Ramos (cell line): ENCODE measurements around the gene CHAD.
"Not testable (repeated sequence)": the region's sequence is repeated elsewhere in the genome, so short reads cannot be mapped to it uniquely, and the experiment has no call there.

Source experiments
- in situ Hi-C: fragments of 300-500 bp; cut with MboI; formaldehyde crosslinking; loops from one replicate; pipeline ENCODE4 v1.14.3; 2022; ENCODE audit warnings: low sequenced_read_pairs; ENCODE audit not compliant: unreplicated experiment

Gene CHAD

GRCh38 chr17:50432125-50432762 is 36.4 kb downstream of the CHAD start:
- in situ Hi-C loops = no loop called here

DNA sequence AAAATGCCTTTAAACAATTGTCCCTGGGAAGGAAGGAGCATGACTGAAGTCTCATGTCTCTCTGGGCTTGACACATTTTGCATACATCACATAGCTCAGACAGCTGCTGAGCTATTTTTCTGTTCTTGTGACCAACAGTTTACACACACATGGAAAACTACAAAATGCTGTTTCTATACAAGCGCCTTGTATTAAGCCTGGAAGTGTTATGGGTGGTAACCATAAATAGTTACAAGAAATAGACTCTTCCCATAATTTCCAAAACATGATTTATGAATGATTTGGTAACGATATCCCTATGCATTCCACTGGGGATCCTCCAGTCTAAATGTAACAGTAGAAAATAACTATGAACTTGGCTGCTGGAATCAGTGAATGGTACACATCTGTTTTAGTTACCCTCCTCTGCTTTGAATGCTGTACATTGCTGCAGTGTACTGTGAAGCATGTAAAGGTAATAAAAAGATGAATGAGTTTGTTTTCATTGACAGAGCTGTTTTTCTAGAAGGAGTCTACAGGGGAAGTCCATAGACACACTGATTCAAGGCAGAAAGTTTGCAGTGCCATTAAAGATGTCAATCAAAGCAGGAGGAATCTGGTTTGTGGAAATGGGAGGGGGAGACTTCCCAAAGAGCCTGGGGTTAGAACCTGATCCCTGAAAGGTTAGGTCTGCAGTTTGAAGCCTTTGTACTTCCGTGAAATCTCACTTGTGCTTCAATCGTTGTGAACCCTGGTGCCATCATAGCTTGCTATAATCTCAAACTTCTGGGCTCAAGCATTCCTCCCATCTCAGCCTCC is 37.7 kb downstream of the CHAD start:
- in situ Hi-C loops = no loop called here

DNA sequence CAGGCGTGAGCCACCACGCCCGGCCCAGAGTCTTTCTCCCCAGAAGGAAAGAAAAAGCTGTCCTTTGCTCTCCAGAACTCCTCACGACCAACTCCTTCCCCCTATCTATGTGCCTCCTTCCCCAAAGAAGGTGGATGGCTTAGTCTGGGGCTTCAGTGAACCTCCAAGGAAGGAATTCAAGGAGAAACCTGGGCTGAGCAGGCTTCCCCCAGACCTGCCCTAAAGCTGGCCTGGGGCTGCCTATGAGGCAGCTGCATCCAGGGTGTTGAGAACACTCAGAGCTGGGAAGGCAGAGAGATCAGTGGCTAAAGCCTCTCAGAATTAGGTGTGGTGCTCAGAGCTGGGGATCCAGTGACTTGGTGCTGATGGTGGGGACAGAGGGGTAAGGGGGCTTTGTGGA is 38.9 kb downstream of the CHAD start:
- in situ Hi-C loops = no loop called here

GRCh38 chr17:50428831-50429424 is 39.8 kb downstream of the CHAD start:
- in situ Hi-C loops = no loop called here

- in situ Hi-C loops = not testable (repeated sequence)
Observed at GRCh38 chr17:50428126-50428525, 40.6 kb downstream of the CHAD start.

DNA sequence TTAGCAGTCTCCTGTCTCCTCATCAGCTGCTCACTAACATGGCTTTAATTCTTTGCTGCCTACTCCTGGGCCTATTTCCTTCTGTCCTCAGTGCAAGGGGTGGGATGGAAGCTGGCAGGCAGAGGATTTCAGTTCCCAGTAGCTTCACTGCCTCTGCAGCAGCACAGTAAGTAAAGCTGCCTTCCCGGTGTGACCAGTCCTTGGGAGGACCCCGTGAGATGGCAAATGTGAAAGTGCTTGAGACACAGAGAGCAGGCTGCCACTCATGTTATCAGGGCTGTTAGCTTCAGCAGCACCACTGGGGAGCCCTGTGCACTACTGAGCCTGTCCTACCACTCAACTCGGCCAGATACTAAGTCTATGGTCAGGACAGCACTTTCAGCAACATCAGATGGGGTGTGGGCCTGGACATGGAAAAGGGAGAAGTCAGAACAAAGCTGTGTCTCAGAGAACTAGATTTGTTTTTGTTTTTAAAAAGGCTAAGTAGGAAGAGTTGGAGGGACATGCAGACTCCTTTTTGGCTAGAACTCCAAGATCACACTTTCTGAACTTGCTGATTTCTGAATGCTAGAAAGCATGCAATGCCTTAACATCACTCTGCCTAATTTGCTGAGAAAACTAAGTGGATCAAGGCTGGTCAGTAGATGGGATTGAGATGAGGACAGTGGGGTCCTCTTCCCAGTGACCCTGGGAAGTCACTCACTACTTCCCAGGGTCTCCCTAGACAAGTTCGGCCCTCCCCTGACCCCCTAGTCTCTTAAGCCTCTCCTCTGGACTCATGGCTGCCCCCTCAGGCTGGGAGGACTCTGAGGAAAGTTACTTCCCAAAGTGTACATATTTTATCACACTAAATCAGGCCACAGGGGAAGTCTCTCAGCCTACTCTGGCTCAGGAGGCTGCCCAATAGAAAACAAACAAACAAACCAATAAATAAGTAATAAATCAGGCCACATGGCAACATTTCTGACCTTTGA is 41.6 kb downstream of the CHAD start:
- in situ Hi-C loops = no loop called here

DNA sequence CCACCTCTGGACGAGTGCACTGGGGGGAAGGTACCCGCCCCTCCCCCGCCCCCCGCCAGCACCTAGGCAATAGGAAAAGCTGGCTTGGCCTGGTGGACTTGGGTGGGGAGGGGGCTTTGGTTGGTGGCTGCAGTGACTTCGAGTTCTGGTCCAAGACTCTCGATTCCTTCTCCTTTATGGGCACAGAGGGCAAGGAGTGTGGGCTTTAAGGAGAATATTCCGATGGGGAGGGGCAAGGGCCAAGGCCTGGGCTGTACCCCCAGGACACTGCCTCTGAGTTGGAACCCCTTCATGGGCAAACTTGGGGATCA is 42.3 kb downstream of the CHAD start:
- in situ Hi-C loops = no loop called here

GRCh38 chr17:50425682-50426471 is 42.8 kb downstream of the CHAD start, which contains the start of gene ACSF2:
TSS of gene ACSF2 (plus strand) at chr17:50426218. CDS start at chr17:50426262, 44 bp downstream.
- in situ Hi-C loops = no loop called here

DNA sequence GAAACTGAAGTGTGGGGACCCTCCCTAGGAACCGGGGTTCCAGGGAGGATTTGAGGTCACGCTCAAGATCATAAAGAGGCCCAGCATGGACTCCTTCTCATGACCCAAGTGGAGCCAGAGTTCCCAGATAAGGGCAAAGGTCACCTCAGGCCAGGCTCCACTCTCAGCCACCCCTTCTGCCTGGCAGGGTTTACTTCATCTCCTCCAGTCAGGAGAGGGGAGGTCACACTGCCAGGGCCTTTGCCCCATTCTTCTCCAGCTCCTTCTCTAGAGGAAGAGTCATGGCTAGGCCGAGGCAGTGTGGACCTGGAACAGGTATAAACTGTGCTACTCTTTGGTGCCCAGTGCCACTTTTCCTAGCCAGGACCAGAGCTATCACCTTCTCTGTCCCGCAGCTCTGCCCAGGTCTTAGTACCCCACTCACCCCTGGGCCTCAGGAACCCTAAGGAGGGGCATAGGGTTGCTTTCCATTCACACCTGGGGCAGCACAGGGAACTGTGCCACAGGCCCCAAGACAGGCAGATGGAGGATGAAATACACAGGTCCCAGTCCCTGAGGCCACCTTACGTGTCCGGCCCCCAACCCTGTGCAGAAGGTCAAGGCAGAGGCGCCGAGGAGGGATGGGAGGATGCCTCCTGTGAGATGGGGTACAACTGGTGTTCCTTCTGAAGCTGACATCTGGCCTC is 43.5 kb downstream of the CHAD start:
- in situ Hi-C loops = no loop called here

GRCh38 chr17:50424246-50424995 is 44.3 kb downstream of the CHAD start:
- in situ Hi-C loops = no loop called here

DNA sequence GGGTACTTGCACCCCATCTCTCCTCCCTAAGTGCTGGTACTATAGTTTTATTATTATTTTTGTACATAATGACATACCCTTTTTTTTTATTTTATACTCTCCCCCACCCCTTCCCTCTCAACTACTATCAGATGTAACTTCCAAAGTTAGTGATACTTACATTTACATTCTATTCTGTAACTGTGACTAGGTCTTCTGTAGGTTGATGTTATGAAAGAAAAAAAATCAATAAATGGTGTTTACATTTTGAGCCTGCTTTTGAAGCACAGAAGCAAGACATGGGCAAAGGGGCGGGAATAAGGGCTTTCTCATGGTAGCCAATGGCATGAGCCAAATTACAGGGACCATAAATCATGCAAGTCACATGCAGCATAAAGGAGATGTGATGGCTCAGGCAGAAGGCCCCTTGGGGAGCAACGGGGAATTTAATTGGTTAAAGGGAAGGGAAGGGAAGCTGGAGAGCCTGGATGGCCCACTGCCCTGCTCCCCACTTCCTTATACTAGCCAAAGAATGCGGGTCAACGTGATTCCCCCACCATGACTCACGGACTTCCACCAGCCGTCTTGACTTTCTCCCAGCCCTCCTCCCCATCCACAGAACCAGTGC is 45.0 kb downstream of the CHAD start:
- in situ Hi-C loops = no loop called here

DNA sequence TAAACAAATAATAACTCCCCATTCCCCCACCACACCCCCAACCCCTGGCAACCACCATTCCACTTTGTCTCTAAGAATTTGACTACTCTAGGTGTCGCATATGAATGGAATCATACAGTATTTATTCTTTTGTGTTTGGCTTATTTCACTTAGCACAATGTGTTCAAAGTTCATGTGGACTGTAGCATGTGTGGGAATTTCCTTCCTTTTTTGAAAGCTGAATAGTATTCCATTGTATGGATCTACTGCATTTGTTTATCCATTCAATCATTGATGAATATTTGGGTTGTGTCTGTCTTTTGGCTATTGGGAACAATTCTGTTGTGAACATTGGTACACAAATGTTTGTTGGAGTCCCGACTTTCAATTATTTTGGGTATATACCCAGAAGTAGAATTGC is 45.9 kb downstream of the CHAD start:
- in situ Hi-C loops = no loop called here

- in situ Hi-C loops = no loop called here
Observed at GRCh38 chr17:50421308-50422051, 47.2 kb downstream of the CHAD start.

- in situ Hi-C loops = no loop called here
Observed at GRCh38 chr17:50420419-50421112, 48.1 kb downstream of the CHAD start.

GRCh38 chr17:50419577-50419976 is 49.1 kb downstream of the CHAD start:
- in situ Hi-C loops = not testable (repeated sequence)

DNA sequence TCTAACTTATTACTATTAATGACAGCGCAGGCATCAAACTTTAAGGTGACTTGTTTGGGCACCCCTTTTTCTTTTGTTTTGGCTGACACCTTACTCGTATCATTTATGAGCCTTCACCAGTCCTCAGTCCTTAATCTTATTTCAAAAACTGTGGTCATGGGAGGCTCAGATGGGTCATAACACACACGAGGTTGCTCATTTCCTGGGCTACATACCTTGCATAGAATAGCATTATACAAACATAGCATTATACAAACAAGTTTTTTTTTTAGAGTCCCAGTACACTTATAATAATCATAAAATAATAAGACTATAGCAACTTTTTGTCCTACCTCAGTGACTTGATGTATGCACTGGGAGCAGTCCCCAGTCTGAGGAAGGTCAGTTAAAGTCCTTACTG is 53.9 kb downstream of the CHAD start:
- in situ Hi-C loops = no loop called here
